ENCODE results near the gene HOXD11.

HOXD11 gene

GRCh38 chr2:176082824-176083751, 24.0 kb upstream of the HOXD11 start:
- TF ChIP-seq, protein P1, sequence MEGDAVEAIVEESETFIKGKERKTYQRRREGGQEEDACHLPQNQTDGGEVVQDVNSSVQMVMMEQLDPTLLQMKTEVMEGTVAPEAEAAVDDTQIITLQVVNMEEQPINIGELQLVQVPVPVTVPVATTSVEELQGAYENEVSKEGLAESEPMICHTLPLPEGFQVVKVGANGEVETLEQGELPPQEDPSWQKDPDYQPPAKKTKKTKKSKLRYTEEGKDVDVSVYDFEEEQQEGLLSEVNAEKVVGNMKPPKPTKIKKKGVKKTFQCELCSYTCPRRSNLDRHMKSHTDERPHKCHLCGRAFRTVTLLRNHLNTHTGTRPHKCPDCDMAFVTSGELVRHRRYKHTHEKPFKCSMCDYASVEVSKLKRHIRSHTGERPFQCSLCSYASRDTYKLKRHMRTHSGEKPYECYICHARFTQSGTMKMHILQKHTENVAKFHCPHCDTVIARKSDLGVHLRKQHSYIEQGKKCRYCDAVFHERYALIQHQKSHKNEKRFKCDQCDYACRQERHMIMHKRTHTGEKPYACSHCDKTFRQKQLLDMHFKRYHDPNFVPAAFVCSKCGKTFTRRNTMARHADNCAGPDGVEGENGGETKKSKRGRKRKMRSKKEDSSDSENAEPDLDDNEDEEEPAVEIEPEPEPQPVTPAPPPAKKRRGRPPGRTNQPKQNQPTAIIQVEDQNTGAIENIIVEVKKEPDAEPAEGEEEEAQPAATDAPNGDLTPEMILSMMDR (IDR thresholded peaks at IDR 0.05; ENCODE audit: extremely low read depth, missing control alignments), result no peak
- no peak for DNase-seq (ENCODE audit: low spot score)

GRCh38 chr2:176083796-176084261, 23.3 kb upstream of the HOXD11 start, which contains the start of gene EVX2:
EVX2 (minus strand) TSS chr2:176083962; CDS start chr2:176083776, 186 bp downstream.
- no peak for DNase-seq (ENCODE audit: low spot score)
- TF ChIP-seq, protein P1 (IDR thresholded peaks at IDR 0.05; ENCODE audit: extremely low read depth, missing control alignments), result no peak

DNA sequence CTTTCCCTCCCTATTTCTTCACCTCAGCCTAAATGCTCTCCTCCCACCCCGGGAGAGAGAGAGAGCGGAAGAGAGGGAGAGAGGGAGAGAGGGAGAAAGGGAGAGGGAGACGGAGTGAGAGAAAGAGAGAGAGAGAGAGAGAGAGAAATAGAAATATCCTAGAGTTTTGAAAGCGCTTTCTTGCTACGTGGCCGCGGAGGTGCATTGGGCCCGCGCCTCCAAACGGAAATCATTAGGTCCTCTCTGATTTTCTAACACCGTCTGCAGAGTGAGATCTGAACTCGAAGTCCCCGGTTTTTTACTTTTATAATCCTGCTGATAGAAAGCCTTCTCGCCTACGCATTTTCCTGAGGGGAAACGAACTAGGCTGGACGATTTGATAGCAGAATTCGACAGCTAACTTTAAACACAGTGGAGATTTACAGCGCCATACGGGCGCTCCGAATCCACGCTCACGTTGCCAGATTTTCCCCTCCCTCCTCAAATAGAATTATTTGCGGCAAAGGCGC, 22.4 kb upstream of the HOXD11 start:
- TF ChIP-seq, protein P1 (IDR thresholded peaks at IDR 0.05; ENCODE audit: extremely low read depth, missing control alignments), result no peak
- DNase-seq (ENCODE audit: low spot score), result no peak

DNA sequence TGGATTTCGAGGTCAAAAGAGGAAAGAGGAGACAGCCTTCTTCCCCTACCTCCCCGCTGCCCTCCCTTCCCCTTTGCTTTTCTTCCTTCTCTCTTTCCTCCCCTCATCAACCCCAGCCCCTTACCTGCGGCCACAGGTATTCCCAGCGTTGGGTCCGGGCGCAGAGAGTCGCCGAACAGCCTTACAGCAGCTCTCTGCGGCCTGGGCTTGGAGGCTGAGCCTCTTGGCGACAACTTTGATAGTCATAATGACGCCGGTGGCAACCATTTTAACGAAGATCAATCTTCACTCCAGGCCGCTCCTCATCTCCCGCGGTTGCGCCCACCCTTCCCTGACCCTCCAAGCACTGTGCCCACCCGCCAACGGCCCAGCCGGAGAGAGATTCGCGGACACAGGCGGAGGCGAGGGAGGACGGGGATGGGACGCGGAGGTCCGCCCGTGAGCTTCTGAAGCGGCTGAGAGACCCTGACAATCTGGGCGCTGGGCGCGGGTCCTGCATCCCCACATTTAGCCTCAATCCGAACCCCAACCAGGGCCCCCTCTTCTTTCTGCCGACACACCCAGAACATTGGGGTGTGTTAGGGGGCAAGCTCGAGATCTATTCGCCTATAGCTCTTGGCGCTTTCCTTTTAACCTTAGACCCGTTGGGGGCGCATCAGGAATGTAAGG, 21.8 kb upstream of the HOXD11 start:
- DNase-seq (ENCODE audit: low spot score), result no peak
- TF ChIP-seq, protein P1 (IDR thresholded peaks at IDR 0.05; ENCODE audit: extremely low read depth, missing control alignments), result no peak

DNA sequence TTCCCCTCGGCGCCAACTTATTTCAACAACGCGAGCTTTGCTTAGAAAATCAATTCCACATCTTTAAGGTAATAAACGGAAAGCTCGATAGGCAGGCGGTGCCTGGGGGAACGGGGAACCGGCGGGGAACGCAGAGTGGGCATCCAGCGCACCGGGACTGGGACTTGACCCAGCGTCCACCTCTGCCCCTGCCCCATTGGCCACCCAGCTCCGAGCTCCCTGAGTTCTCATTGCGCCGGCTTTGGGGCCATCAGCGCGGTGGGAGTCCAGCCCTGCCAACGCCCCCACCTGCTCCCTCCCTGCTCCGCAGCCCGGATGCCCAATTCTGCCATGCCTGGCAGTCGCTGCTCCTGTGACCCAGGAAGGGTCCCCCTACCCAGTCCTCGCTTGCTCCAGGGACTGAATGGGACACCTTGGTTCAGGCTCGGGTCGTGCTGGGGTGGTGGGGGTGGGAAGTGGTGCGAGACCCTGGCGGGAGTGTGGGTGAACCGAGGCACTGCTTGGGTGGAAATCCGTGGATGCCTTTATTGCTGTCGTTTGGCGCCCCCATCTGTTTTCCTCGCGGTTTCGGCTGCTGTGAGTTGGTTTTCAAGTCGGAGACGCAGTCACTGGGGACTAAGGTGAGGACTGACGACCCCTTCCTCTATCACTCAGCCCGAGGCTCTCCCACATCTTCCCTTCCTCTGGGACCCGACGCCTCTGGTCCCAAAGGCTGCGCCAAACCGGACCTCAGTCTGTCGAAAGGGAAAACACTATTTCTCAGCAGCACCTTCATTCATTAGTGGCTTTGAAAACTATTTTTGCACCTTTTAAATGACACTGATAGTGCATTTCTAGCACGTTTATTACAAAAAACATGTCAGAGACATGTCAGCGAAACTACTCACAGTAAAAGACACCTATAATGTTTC, 21.0 kb upstream of the HOXD11 start:
- TF ChIP-seq, protein P1 (IDR thresholded peaks at IDR 0.05; ENCODE audit: extremely low read depth, missing control alignments), result peak; percentile 21
- no peak for DNase-seq (ENCODE audit: low spot score)

DNA sequence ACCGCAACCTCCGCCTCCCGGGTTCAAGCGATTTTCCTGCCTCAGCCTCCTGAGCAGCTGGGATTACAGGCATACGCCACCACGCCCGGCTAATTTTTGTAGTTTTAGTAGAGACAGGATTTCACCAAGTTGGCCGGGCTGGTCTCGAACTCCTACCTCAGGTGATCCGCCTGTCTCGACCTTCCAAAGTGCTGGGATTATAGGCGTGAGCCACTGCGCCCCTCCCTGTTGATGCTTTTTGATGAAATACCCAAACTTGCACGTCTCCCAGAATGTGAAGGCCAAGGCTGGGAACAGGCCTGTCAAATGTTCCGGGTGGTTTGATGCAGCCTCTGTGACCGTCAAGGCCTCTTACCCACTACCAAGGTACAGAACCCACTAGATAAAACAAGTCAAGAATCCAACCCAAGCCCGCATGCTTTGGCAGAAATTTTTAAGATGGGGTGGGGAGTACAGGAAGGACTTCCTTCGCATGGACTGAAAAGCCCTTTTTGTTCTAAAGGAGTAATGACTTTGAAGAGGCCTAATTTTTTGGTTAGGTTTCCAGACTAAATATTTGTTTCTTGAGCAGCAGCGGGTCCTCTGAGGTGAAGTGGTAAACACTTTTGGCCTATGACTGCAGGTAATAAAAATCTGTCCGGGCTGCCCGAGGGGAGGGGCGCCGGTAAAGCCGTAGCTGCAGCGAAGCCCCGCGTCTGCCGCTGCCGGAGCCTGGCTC, 19.6 kb upstream of the HOXD11 start:
- DNase-seq (ENCODE audit: low spot score), result no peak
- TF ChIP-seq, protein P1 (IDR thresholded peaks at IDR 0.05; ENCODE audit: extremely low read depth, missing control alignments), result no peak

Measured in GM20000 (cell line).